Measurements from ENCODE around the gene PGM5.

The PGM5 gene

GRCh38 chr9:68505681-68506409 lies 149.4 kb downstream of the PGM5 start:
- Histone ChIP-seq H3K4me2 (no peak overlapping the region), H3K4me1 (ENCODE audit: low read depth, poor library complexity, severe bottlenecking) (no peaks in the 10 kb centered on the region), H3K4me3 (IDR thresholded peaks at IDR 0.05; ENCODE audit: insufficient read depth, low read depth, low read length) (no peak overlapping the region), H4K20me1 (ENCODE audit: insufficient read depth) (no peaks in the 10 kb centered on the region), H3K27me3 (ENCODE audit: insufficient read depth, low read depth) (no peaks in the 10 kb centered on the region), H3K36me3 (ENCODE audit: insufficient read depth) (no peaks in the 10 kb centered on the region), H2AFZ (ENCODE audit: low read depth) (no peak overlapping the region), H3K79me2 (ENCODE audit: insufficient read depth, low read depth) (no peaks in the 10 kb centered on the region), H3K9ac (no peak overlapping the region), H3K27ac (no peak overlapping the region)
- no peak for TF ChIP-seq CTCF (conservative IDR thresholded peaks at IDR 0.05; ENCODE audit: low read depth, low read length)

DNA sequence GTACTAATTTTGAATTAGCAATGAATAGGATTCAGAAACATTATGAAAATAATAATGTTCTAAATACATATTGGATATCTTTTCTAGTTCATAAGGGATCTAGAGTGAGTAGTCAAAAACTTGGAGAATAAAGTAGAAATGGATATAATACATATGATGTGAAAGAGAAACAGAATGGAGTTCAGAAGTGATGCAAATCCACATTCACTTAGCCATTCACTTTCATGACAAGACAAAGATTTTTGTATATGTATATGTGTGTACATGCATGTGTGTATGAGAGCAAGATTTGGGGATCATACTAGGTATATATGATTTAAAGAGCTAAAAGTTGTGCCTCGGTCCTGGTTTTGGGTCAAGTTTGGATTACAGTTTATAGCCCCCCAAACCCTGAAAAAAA lies 150.1 kb downstream of the PGM5 start:
- Histone ChIP-seq H4K20me1 (ENCODE audit: insufficient read depth) (no peaks in the 10 kb centered on the region), H3K79me2 (ENCODE audit: insufficient read depth, low read depth) (no peaks in the 10 kb centered on the region), H3K36me3 (ENCODE audit: insufficient read depth) (no peaks in the 10 kb centered on the region), H3K4me1 (ENCODE audit: low read depth, poor library complexity, severe bottlenecking) (no peaks in the 10 kb centered on the region), H3K27me3 (ENCODE audit: insufficient read depth, low read depth) (no peaks in the 10 kb centered on the region), H2AFZ (ENCODE audit: low read depth) (no peak overlapping the region), H3K9ac (no peak overlapping the region), H3K4me3 (IDR thresholded peaks at IDR 0.05; ENCODE audit: insufficient read depth, low read depth, low read length) (no peak overlapping the region), H3K4me2 (no peak overlapping the region), H3K27ac (no peak overlapping the region)
- TF ChIP-seq CTCF (conservative IDR thresholded peaks at IDR 0.05; ENCODE audit: low read depth, low read length) = no peak

DNA sequence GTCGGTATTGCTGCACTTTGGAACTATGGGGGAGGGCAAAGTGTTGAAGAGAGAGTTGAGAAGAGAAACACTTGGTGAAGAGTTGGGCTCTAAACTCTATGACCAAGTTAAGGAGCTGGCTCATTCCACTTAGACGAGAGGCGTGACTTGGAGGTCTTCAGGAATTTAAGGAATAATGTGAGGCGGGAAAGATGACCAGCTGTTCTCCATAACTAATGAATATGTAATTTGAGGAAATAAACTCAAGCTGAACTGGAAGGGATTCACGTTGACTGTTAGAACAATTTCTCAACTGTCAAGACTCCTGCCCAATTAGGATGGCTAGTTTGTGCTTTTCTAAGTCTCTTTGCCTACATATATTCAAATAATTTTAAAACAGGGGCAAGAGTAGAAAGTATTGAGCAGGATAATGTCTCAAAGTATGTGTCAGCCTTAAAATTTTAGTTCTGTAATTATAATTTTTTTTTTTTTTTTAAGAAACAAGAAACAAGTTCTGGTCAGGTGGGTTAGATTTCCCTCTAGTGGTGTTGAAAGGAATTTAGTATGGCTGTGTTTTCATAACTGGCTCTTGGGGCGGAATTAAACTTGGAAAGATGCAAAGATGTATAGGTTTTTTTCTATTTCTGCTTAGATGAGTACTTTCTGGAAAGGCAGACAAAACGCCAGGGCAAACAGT lies 150.9 kb downstream of the PGM5 start:
- H3K4me2 ChIP-seq = no peak overlapping the region
- H3K4me1 ChIP-seq (ENCODE audit: low read depth, poor library complexity, severe bottlenecking) = no peaks in the 10 kb centered on the region
- H3K9ac ChIP-seq = no peak overlapping the region
- H3K27ac ChIP-seq = no peak overlapping the region
- H3K27me3 ChIP-seq (ENCODE audit: insufficient read depth, low read depth) = no peaks in the 10 kb centered on the region
- no peaks in the 10 kb centered on the region for H4K20me1 ChIP-seq (ENCODE audit: insufficient read depth)
- no peaks in the 10 kb centered on the region for H3K36me3 ChIP-seq (ENCODE audit: insufficient read depth)
- H3K4me3 ChIP-seq (IDR thresholded peaks at IDR 0.05; ENCODE audit: insufficient read depth, low read depth, low read length) = no peak overlapping the region
- peak; percentile 58; the same call in 1 of the 2 replicates for TF ChIP-seq CTCF (conservative IDR thresholded peaks at IDR 0.05; ENCODE audit: low read depth, low read length)
- H2AFZ ChIP-seq (ENCODE audit: low read depth) = no peak overlapping the region
- no peaks in the 10 kb centered on the region for H3K79me2 ChIP-seq (ENCODE audit: insufficient read depth, low read depth)

DNA sequence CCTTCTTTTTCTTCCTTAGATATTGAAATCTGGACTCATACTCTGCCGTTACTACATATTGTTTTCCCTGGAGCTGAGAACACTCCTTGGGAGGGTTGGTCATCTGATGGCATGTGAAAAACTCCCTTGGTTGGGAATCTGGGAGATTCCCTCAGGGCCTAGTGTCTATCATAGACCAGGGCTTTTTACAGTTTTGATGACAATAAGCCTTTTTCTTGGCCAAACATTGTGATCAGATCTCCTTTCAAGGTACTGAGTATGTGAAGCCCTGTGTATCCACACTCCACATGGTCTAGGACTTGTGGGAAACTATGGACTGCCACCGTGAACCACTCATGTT lies 151.4 kb downstream of the PGM5 start:
- H4K20me1 ChIP-seq (ENCODE audit: insufficient read depth) = no peaks in the 10 kb centered on the region
- no peak for TF ChIP-seq CTCF (conservative IDR thresholded peaks at IDR 0.05; ENCODE audit: low read depth, low read length)
- no peak overlapping the region for H3K9ac ChIP-seq
- no peak overlapping the region for H3K4me3 ChIP-seq (IDR thresholded peaks at IDR 0.05; ENCODE audit: insufficient read depth, low read depth, low read length)
- no peak overlapping the region for H2AFZ ChIP-seq (ENCODE audit: low read depth)
- H3K36me3 ChIP-seq (ENCODE audit: insufficient read depth) = no peaks in the 10 kb centered on the region
- H3K27ac ChIP-seq = no peak overlapping the region
- no peaks in the 10 kb centered on the region for H3K27me3 ChIP-seq (ENCODE audit: insufficient read depth, low read depth)
- no peak overlapping the region for H3K4me2 ChIP-seq
- H3K4me1 ChIP-seq (ENCODE audit: low read depth, poor library complexity, severe bottlenecking) = no peaks in the 10 kb centered on the region
- no peaks in the 10 kb centered on the region for H3K79me2 ChIP-seq (ENCODE audit: insufficient read depth, low read depth)
